NCI-H82 treated with DMSO at 0.1 percent for 48 hours (cell line): Measurements from ENCODE around the gene BEAN1.
"Not testable (repeated sequence)": the region's sequence is repeated elsewhere in the genome, so short reads cannot be mapped to it uniquely, and the experiment has no call there.

Source experiments
- DNase-seq: peaks from one replicate; lab custom pipeline; 2025; ENCODE audit not compliant: unreplicated experiment; lab: John Stamatoyannopoulos, UW

The BEAN1 gene

DNA sequence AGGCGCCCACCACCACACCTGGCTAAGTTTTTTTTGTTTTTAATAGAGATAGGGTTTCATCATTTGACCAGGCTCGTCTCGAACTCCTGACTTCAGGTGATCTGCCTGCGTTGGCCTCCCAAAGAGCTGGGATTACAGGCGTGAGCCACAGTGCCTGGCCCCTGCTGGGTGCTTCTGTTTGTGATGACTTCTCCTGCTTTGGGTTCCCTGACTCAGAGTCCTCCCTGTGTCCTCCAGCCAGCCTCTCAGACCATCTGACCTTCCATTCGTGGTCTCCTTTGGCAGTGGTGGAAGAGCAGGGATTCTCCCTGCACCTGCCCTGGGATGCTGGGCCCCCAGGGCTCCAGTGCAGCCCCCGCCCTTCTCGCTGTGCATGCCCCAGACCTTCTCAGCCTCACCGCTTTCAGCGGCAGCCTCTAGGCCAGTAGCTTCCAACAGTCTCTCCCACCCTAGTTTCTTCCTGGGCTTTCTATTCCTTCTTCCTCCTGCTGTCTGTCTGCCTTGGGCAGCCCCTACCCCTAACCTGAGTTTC is 13.2 kb downstream of the BEAN1 start:
- no peak for DNase-seq

DNA sequence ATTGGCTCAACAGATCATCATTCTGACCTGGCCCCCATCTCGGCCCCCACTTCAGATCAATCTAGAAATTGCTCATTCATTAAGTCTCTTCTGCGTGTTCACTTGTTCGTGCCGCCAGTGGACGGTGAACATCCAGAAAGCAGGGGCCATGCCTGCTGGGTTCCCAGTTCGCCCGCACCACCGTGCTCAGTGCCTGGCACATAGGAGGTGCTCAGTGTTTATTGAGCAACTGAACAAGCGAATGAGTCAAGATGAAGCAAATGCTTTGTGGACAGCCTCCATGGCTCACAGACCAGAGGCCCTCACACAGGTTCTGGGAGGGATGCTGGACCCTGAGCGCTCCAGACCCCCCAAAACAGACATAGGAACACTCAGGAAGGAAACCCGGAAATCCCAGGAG is 13.9 kb downstream of the BEAN1 start:
- no peak for DNase-seq

GRCh38 chr16:66441586-66442375 is 14.7 kb downstream of the BEAN1 start:
- DNase-seq, result no peak

GRCh38 chr16:66442502-66443268 is 15.6 kb downstream of the BEAN1 start:
- DNase-seq, result no peak

DNA sequence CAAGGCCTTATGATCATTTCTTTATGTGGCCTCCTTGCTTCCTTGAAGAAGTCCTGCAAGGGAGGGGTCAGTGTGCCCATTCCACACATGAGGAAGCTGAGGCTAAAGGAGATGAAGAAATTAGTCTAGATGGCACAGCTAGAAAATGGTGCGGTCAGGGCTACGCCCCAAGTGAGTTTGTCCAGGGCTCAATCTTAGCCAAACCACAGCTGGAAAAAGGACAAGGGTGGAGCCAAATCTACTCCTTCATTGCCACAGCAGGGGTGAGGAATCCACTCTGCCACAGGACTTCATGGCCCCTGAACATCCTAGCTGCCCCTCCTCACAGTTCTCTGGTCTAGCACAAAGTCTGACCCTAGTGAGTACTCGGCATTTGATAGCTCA is 16.2 kb downstream of the BEAN1 start:
- DNase-seq, result no peak

DNA sequence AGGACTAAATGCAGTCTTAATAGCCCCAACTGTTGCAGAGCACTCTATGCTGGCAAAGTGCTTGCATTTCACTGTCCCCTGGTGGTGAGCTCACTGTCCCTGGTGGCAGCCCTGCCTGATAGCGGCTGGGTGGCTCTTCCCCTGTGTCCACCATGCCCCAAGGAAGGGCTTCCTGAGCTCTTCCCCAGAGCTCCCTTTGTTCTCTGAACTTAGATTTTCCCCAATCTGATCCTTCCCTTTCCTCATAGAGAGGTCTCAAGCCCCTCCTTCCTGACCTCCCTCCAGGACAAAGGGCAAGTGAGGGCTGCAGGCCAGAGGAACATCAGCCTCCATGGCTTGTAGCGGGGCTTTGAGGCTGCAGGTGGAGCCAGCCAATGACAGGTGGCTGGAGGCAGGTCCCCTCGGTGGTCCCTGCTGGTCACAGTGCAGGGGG is 17.0 kb downstream of the BEAN1 start:
- no peak for DNase-seq

GRCh38 chr16:66446737-66447136 is 19.6 kb downstream of the BEAN1 start:
- no peak for DNase-seq

DNA sequence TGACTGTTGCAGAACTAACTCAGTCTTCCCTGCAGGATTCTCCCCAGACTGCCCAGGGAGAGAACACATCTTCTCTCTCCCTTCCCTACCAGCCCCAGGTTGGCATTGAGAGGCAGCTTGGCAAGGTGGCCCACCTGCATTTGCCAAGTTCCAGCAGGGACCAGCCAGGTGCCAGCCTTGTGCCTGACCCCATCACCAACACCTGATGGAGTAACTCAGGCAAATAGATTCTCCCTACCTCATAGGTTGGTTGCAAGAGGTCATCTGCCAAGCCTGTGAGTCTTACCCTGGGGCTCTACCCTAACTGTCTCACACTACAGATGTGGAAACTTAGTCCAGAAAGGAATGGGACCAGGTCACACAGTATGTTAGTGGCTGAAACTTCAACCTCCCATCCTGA is 20.4 kb downstream of the BEAN1 start:
- DNase-seq, result no peak

- no peak for DNase-seq
These were observed 24.5 kb downstream of the BEAN1 start for GRCh38 chr16:66451548-66451947.

- DNase-seq, result not testable (repeated sequence)
These were observed 26.1 kb downstream of the BEAN1 start for GRCh38 chr16:66453230-66453629.

- DNase-seq, result no peak
These were observed 27.7 kb downstream of the BEAN1 start for GRCh38 chr16:66454751-66455150.

DNA sequence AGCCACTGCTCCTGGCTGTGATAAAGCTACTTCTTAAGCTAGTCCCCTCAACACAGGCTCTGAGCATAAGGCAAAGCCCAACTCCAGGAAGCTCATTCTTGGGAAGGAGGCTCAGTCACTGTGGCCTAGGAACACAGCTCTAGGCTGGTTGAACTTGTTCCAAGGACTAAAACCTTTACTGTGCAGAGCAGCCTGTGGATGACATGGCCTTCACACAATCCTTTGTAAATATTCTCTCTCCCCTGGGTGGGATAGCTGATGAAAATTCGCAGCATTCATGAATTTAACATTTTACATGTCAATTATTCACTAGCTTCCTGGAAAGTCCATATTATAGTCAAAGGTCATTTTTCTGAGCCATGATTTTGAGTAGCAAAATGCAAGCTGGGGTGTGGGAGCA is 28.9 kb downstream of the BEAN1 start:
- DNase-seq, result no peak

DNA sequence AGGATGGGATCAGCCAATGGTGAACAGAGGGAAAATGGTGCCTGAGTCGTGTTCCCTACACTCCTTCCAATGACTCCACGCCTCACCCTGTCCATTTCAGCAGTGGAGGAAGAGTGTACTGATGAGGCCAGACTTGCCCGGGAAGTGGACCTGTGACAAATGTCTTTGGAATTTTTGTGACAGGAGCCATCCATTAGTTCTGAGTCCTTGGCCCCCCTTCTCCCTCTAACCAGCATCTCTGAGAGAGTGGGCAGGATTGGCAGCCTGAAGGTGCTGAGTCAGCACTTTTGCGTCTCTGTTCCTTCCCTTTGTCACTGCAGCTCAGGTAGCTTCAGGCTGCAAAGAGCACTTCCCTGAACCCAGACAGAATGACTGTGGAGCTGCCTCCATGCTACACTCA is 30.8 kb downstream of the BEAN1 start:
- no peak for DNase-seq

DNA sequence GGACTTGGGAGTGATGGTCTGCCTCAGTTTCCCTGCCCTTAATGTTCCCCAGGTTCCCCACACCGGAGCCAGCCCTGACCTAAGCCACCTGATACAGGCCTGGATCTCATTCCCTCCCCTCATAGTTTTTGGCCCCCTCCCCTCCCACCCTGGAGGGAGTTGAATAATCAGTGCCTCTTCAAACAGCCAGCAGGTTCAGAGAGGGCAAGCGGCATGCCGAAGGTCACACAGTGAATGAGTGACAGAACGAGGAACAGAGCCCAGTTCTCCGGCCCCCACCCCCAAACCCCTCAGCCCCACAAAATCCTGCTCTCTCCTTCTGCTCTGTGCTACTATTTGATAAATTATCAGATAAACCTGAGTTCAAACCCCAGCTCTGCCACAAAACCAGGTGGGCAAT is 31.2 kb downstream of the BEAN1 start:
- DNase-seq, result no peak

- no peak for DNase-seq
These were observed 31.8 kb downstream of the BEAN1 start for GRCh38 chr16:66458853-66459252.

DNA sequence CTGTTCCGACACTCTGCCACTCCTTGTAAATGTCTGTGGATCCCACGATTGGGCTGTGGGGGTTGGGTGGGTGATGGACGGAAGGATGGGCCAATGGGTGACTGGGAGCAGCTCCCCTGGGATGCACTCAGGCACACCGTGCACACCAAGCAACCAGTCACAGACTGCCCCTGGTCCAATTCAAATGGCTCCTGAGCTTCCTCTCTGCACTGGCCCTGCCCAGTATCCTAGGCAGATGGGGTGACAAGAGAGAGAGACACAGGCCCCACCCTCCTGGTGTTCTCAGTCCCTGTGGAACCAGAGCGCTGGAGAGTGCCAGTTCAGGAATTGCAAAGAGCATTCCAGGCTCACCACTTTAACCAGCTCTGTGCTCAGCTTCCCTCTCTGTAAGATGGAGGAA is 32.8 kb downstream of the BEAN1 start:
- DNase-seq, result no peak

DNA sequence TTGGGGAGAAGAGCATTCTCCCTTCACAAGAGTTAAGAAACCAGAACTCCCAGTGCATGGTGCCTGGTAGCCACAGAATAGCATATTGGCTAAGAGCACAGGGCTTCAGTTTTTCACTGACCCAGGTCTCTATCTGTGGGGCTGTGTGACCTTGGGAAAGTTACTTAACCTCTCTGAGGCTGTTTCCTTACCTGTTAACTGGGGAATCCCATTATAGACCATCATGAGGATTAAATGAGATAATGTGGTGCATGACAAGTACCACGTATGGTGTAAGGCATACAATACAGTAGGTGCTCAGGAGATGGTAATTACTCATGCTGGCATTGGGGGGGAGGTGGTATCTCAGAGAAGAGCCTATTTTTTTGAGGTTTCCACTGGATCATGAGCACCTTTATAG is 33.6 kb downstream of the BEAN1 start:
- DNase-seq, result no peak

DNA sequence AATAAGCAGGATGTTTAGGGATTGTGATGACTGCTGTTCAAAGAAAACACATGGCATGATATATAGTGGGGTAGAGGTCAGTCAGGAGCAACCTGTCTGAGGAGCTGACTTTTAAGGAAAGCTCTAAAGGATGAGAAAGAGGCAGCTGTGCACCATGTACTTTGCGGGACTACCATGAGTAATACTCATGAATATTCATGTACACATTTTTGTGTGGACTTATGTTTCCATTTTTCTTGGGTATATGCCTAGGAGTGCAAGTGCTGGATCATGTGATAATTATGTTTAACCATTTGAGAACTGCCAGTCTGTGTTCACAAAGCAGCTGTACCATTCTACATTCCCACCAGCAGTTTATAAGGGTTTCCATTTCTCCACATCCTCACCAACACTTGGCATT is 35.8 kb downstream of the BEAN1 start:
- no peak for DNase-seq

- DNase-seq, result not testable (repeated sequence)
These were observed 38.9 kb downstream of the BEAN1 start for GRCh38 chr16:66465946-66466345.

GRCh38 chr16:66466636-66467035 is 39.5 kb downstream of the BEAN1 start:
- DNase-seq, result not testable (repeated sequence)

DNA sequence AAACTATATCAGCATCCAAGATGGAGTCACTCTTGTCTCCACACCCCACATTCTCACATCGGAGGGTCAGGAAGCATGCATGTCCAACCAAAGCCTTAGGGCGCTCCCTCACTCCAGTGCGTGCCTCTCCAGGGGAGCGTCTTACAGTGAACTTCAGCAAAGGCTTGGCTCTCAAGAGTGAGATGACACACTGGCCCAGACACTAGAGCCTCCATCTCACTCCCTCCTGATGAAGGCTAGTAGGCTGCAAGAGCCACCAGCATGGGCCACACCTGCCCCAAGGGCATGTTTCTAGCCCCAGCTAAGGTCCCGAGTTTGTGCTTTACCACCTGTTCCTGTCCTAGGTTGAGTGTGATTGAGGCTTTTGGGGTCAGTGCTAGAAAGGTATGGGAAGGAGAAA is 40.5 kb downstream of the BEAN1 start:
- DNase-seq, result no peak

- no peak for DNase-seq
These were observed 41.3 kb downstream of the BEAN1 start for GRCh38 chr16:66468321-66468965.
